Smooth muscle cell of the brain vasculature (primary cell): ENCODE data around the gene OGA.

Experiments used
- DNase-seq: peaks from one replicate; pipeline ENCODE4 v3.0.0-alpha.2; 2012; ENCODE audit warnings: low read depth, low spot score

The OGA gene

DNA sequence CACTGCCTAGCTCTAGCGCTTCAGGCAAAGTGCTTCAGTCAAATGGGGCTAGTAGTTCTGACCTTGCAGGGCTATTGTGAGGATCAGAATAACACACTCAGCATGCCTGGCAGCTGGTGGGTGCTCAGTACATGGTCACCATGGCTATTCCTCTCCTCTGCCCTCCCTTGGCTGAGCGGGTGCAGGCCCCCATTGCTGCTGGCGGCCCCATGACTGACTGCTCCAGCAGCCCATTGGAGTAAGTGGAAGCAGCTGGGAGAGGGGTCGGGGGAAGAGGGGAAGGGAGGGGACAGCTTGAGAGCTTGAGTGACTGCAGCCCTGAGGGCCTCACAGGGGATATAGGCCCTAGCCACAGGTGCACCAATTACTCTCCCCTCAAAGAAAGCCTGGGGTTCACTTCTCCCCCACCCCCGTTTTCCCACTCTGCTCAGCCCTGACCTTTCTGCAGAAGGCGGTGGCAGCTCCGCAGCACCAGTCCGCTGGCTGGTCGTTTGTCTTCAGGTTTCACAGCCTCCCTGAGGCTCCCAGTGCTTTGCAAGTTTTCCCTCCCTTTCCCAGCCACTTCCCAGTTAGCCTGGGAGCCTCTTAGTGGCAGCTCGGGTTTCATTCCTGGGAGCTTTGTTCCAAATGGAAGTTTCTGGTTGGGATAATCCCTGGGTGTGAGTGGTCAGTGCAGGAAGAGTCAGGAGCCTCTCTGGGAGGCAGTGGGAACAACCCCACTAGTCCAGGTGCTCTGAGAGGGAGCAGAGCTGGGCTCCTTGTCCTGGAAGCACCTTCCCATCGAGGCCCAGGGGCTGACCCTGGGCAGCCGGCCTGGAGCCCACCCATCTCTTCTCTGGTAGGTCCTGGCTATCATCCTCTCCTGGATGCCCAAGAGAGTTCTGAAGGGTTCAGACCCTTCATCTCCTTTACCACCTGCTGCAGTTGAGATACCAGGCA is 58.7 kb downstream of the OGA start:
- no peak for DNase-seq

DNA sequence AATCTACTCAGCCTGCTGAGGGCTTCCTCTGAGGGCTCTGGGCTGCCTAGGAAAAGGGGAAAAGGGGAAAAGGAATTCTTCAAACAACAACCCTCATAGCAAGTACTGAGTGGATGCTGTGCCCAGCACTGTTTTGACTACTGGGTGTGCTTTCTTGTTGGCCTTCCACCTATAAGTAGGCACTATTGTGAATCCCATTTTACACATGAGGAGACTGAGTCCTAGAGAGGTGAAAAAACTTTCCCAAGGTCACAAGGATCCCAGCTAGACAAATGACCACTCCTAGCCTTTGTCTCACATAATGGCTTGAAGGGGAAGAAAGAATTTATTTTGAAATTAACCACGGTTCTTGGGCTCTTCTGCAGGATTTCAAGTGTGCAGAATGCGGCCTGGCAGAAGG is 59.4 kb downstream of the OGA start:
- DNase-seq = no peak

- DNase-seq = no peak
Measured at GRCh38 chr10:101752241-101752640, 66.0 kb downstream of the OGA start.

- DNase-seq = no peak
Measured at GRCh38 chr10:101749047-101750016, 68.9 kb downstream of the OGA start.

- DNase-seq = no peak
Measured at GRCh38 chr10:101748496-101748895, 69.7 kb downstream of the OGA start.

GRCh38 chr10:101745074-101745696 is 73.1 kb downstream of the OGA start:
- no peak for DNase-seq

GRCh38 chr10:101744267-101744666 is 74.0 kb downstream of the OGA start:
- DNase-seq = no peak

- DNase-seq = no peak
Measured at GRCh38 chr10:101741938-101742337, 76.3 kb downstream of the OGA start.

DNA sequence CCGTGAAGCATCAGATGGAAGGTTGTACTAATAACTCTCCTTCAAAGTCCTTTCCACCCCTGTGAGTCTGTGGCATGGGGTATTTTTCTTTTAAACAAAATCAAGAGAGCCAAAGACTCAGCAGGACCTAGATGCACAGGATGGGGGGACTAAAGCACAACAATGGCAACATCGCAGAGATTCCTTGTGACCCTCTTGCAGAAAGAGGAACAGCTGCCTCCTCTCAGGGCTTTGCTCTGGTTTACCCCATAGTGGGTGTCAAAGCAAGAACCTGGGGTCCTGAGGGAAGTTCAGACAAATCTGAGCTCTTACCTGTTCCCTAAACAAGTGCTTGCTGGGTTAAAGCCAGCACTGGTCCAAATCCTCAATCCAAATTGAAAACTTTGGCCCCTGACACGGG is 81.6 kb downstream of the OGA start:
- no peak for DNase-seq
